H1 (cell line): ENCODE data around the gene KCNH5. TPM values are rescaled to one million over a fixed set of nuclear protein-coding genes. Genes with fewer than 3 reads are reported as not detected.
A peak's percentile ranks its signal among the peaks of the same experiment; 100 is the strongest.

Experiments
- CHD1 ChIP-seq: IDR thresholded peaks from 2 replicates; pipeline ENCODE4 v1.6.1; 2012; ENCODE audit warnings: low read depth, low read length, improper control_type of control experiment
- CREB1 ChIP-seq: IDR thresholded peaks from 2 replicates; pipeline ENCODE4 v1.6.1; 2012; ENCODE audit warnings: inconsistent platforms
- EGR1 ChIP-seq: IDR thresholded peaks from 2 replicates; pipeline ENCODE4 v1.6.1; 2011; ENCODE audit warnings: low read depth, low read length, borderline replicate concordance
- JUN ChIP-seq: IDR thresholded peaks from 2 replicates; pipeline ENCODE4 v1.6.1; 2011; ENCODE audit warnings: low read depth, mild to moderate bottlenecking, improper control_type of control experiment, low read length
- JUND ChIP-seq: IDR thresholded peaks from 2 replicates; pipeline ENCODE4 v1.6.1; 2011; ENCODE audit warnings: mild to moderate bottlenecking, improper control_type of control experiment, low read length
- NANOG ChIP-seq: IDR thresholded peaks from 2 replicates; pipeline ENCODE4 v1.6.1; 2011; ENCODE audit warnings: low read length, low read depth, mild to moderate bottlenecking, inconsistent platforms; ENCODE audit not compliant: insufficient read depth, poor library complexity, severe bottlenecking
- RBBP5 ChIP-seq: IDR thresholded peaks from 2 replicates; pipeline ENCODE4 v1.7.1; 2012; ENCODE audit warnings: low read depth, mild to moderate bottlenecking, inconsistent platforms, low read length, moderate library complexity, borderline replicate concordance
- SUZ12 ChIP-seq: fragments of 200-600 bp; sonication (generic); IDR thresholded peaks from 2 replicates; pipeline ENCODE4 v1.6.1; 2012; ENCODE audit warnings: mild to moderate bottlenecking, inconsistent platforms, low read length, moderate library complexity, mixed read lengths
- TAF7 ChIP-seq: optimal IDR thresholded peaks from 2 replicates; pipeline ENCODE3; 2011; ENCODE audit warnings: low read depth, mild to moderate bottlenecking, inconsistent platforms, low read length, moderate library complexity, borderline replicate concordance
- TEAD4 ChIP-seq: IDR thresholded peaks from 2 replicates; pipeline ENCODE4 v1.6.1; 2012; ENCODE audit warnings: low read depth, low read length, inconsistent platforms, mixed read lengths
- YY1 ChIP-seq: IDR thresholded peaks from 2 replicates; pipeline ENCODE4 v1.6.1; 2011; ENCODE audit warnings: low read depth, mild to moderate bottlenecking, low read length
- polyA plus RNA-seq, 7 experiments: library from polyadenylated mRNA; depleted of rRNA in 3 of 7; stranded (reverse) in 5 of 7; unstranded in 2 of 7; fragments of >200 nt in 5 of 7; fragments of 200-250 nt in 2 of 7; gene quantifications; 1 replicate in 5 of 7; 2 replicates in 1 of 7; 4 replicates in 1 of 7; pipeline versions ENCODE4 v1.2.1 to v1.2.3, GENCODE V29; 2011 to 2013; ENCODE audit warnings: missing spikeins in 2 of 7, mixed read lengths in 2 of 7
- total RNA-seq: library from RNA; stranded (reverse); fragmentation: NEBNext Ultra II Directional; extraction: Animal tissue kit (Norgen Biotek cat#: 25700); gene quantifications from 2 replicates; pipeline ENCODE4 v1.2.1, GENCODE V29; 2021
- TF ChIP-seq, protein P1 (sequence below): fragments of 300-600 bp; sonication (generic); IDR thresholded peaks from 2 replicates; pipeline ENCODE4 v1.7.1; 2012; ENCODE audit warnings: low read length, moderate library complexity, mild to moderate bottlenecking, inconsistent platforms; ENCODE audit not compliant: insufficient replicate concordance

KCNH5 gene
- total and polyA plus RNA-seq, 2 of the 8 experiments (the other 6 are each of a cell fraction or from before 2014, with no cell fraction given) = 0.24 to 0.50 TPM

DNA sequence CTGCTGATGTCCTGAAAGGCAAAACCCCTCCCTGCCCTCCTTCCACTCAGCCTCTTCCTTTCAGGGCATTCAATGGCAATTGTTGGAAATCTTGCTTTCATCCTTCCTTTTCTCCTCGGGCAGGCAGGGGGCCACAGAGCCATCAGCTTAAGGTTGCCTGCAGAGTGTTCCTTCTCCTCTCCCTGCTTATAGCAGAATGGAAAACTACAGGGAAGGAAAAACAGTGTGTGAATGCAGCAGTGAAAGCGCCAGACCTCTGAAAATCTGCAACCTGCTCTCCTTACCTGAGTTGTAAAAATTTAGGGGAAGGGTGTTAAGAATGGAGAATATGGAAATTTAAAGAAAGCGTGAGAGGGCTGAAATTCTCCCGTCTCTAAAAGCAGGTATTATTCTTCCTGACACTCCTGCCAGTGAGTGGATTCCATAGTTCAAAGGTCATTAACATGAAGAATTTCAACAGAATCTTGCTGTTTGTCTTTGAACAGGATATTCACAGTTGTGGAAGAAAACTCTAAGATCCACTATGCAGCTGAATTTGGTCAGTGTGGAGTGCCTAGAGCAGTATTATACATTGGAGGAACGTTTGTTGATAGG, 348.8 kb downstream of the KCNH5 start (continued):
- TF ChIP-seq, protein P1, sequence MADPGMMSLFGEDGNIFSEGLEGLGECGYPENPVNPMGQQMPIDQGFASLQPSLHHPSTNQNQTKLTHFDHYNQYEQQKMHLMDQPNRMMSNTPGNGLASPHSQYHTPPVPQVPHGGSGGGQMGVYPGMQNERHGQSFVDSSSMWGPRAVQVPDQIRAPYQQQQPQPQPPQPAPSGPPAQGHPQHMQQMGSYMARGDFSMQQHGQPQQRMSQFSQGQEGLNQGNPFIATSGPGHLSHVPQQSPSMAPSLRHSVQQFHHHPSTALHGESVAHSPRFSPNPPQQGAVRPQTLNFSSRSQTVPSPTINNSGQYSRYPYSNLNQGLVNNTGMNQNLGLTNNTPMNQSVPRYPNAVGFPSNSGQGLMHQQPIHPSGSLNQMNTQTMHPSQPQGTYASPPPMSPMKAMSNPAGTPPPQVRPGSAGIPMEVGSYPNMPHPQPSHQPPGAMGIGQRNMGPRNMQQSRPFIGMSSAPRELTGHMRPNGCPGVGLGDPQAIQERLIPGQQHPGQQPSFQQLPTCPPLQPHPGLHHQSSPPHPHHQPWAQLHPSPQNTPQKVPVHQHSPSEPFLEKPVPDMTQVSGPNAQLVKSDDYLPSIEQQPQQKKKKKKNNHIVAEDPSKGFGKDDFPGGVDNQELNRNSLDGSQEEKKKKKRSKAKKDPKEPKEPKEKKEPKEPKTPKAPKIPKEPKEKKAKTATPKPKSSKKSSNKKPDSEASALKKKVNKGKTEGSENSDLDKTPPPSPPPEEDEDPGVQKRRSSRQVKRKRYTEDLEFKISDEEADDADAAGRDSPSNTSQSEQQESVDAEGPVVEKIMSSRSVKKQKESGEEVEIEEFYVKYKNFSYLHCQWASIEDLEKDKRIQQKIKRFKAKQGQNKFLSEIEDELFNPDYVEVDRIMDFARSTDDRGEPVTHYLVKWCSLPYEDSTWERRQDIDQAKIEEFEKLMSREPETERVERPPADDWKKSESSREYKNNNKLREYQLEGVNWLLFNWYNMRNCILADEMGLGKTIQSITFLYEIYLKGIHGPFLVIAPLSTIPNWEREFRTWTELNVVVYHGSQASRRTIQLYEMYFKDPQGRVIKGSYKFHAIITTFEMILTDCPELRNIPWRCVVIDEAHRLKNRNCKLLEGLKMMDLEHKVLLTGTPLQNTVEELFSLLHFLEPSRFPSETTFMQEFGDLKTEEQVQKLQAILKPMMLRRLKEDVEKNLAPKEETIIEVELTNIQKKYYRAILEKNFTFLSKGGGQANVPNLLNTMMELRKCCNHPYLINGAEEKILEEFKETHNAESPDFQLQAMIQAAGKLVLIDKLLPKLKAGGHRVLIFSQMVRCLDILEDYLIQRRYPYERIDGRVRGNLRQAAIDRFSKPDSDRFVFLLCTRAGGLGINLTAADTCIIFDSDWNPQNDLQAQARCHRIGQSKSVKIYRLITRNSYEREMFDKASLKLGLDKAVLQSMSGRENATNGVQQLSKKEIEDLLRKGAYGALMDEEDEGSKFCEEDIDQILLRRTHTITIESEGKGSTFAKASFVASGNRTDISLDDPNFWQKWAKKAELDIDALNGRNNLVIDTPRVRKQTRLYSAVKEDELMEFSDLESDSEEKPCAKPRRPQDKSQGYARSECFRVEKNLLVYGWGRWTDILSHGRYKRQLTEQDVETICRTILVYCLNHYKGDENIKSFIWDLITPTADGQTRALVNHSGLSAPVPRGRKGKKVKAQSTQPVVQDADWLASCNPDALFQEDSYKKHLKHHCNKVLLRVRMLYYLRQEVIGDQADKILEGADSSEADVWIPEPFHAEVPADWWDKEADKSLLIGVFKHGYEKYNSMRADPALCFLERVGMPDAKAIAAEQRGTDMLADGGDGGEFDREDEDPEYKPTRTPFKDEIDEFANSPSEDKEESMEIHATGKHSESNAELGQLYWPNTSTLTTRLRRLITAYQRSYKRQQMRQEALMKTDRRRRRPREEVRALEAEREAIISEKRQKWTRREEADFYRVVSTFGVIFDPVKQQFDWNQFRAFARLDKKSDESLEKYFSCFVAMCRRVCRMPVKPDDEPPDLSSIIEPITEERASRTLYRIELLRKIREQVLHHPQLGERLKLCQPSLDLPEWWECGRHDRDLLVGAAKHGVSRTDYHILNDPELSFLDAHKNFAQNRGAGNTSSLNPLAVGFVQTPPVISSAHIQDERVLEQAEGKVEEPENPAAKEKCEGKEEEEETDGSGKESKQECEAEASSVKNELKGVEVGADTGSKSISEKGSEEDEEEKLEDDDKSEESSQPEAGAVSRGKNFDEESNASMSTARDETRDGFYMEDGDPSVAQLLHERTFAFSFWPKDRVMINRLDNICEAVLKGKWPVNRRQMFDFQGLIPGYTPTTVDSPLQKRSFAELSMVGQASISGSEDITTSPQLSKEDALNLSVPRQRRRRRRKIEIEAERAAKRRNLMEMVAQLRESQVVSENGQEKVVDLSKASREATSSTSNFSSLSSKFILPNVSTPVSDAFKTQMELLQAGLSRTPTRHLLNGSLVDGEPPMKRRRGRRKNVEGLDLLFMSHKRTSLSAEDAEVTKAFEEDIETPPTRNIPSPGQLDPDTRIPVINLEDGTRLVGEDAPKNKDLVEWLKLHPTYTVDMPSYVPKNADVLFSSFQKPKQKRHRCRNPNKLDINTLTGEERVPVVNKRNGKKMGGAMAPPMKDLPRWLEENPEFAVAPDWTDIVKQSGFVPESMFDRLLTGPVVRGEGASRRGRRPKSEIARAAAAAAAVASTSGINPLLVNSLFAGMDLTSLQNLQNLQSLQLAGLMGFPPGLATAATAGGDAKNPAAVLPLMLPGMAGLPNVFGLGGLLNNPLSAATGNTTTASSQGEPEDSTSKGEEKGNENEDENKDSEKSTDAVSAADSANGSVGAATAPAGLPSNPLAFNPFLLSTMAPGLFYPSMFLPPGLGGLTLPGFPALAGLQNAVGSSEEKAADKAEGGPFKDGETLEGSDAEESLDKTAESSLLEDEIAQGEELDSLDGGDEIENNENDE = peak; percentile 70
- TF ChIP-seq RBBP5 (no peak), YY1 (peak; percentile 54; the same call in 1 of the 2 replicates), JUND (no peak), EGR1 (no peak), SUZ12 (no peak), TEAD4 (no peak), CHD1 (no peak), JUN (no peak), CREB1 (no peak), TAF7 (no peak), NANOG (peak; percentile 91)
